Measurements from ENCODE around the gene UNC119B.

The UNC119B gene

DNA sequence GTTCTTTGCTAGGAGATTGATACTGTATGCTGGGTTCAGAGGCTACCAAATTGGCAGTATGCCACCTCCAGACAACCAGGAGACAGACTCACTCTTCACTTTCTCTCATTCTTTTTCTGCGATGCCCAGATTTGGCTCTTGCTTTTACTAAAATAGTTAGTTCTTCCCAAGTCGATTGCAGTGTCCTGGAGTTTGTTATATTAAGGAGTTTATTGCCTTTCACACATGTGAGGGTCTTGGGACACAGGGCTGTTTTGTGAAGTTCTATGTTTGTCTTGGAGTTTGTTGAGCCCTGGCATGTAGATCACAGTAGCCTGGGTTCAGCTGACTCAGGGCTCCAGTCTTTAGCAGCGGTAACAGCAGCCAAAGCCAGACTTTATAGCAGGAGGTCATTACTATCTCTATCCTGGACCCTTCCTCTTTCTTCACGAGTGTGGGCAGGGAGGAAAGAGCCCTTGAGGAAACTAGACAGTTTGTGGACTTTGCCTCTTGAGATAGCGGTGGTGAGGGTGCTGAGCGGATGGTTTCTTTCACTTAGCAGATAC, 21.7 kb upstream of the UNC119B start:
- no peak for DNase-seq (ENCODE audit: low spot score)

DNA sequence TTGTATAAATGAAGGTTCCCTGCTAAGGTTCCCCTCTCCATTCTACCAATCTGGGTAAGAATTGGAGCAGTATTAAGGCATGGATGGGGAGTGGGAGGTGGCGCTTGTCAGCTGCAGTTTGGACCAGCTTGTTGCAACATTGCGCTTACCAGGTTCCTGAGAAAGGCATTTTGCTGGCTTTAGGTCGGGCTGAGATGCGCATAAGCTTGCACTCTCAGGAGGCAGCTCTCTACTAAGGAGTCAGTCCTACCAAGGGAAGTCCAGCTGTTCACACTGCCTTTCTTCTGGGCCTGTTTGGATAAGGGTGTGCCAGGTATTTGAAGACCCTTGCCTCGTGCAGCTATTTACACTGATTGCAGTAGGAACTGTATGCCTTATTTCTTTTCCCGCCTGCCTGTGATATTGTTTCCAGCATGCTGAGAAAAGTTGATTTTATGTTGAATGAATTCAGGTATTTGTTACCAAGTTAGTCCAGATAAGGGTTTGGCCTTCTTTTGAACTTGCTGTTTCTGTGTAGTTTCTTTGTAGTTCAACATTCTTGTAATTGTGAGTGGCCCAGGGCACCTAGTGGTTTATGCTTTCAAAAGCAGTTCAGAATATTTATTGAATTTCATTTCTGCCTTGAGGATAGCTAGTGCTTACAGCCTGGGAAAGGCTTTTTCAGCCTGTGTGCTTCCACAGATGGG, 20.7 kb upstream of the UNC119B start:
- no peak for DNase-seq (ENCODE audit: low spot score)

DNA sequence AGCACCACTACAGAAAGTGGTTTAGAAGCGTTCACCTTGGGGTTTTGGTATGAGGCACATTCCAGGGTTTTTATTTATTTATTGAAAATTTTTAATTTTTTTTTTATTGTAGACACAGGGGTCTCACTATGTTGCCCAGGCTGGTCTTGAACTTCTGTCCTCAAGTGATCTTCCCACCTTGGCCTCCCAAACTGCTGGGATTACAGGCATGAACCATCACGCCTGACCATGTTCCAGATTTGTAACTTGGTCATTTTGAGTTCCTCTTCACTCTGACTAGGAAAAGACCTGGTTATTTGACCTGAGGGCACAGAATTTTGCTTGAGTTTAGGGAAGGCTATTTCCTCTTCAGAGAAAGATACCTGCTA, 20.2 kb upstream of the UNC119B start:
- no peak for DNase-seq (ENCODE audit: low spot score)

DNA sequence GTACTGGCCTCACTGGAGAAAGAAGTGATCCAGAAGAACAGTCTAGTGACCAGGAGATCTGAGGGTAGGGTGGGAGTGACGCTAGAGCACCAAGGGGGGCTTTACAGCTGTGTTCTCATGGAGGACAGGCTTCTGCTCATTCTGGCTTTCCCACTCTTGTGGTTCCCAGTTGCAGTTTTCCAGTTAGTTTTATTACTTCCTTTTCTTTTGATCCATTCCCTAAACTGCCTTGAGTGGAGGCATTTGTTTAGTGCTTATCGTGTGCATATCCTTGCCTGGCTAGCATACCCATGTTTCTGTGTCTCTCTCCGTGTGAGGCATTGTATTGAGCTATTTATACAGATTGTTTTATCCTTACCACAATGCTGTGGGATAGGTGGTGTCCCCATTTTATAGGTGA, 19.3 kb upstream of the UNC119B start:
- no peak for DNase-seq (ENCODE audit: low spot score)

DNA sequence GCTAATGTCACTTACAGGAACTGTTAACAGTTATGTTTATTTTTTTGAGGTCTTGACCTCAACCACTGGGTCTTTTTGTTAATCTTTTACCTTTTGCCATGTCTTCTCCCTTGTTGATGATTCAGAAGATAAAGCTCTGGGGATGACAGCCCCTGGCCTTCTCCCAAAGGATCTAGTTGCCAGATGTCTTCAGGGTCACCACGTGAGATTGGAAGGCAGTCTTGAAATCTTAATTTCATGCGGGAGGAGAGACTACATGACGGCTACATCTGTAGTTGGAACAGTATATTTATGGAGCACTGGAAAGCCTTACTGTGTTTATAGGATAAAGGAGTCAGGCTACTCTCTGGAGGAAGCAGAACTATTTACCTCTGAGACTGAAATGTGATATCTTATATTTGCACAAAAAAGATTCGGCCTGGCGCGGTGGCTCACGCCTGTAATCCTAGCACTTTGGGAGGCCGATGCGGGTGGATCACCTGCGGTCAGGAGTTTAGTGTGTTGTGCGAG, 17.7 kb upstream of the UNC119B start:
- DNase-seq (ENCODE audit: low spot score): no peak

DNA sequence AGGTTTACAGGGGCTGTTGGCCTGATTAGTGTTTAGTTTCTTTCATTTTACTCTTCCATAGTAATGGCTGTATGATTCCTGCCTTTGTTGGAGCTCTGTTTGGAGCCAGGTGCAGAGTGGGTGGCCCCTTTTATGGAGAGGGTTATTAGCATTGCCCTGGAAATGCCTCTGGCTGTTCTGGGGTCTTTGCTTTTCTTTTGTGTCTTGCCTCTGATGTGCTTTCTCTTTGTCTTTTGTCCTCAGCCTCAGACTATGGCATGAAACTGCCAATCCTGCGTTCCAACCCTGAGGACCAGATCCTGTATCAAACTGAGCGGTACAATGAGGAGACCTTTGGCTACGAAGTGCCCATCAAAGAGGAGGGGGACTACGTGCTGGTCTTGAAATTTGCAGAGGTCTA, 16.4 kb upstream of the UNC119B start:
- no peak for DNase-seq (ENCODE audit: low spot score)

DNA sequence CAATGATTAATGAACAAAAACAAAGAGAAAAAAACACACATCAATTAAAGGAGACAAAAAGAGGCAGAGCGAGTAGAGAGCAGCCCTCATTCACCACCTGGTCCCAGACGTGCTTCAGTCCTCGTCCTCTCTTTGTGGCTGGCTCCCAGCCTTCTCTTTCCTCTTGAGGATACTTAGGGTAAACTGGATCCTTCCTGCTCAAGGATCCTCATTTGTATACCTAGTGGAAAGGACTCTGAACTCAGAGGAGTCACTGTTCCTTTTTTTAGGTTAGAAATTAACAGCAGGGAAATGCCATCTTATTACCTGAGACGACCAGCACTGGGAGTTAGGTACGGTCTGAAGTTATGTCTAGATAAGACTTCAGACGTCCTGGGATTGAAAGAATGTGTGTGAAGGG, 13.6 kb upstream of the UNC119B start:
- no peak for DNase-seq (ENCODE audit: low spot score)

DNA sequence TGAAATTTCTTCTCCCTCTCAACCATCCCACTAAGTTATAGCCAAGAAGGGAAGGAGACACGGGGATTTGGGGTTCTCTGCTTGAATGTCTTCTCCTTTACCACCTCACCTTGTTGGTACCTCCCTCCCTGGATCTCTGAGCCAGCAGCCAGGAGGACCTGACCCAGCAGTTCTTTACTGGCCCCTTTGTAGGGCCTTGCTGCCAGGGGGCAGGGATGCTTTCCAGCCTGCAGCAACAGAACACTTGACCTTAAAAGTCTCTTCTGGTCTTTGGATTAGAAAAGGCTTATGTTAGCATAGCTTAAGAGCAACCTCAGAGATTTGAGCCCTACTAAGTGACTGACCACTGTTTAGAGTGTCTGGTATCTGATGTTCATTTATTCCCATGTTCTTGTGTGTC, 12.9 kb upstream of the UNC119B start:
- no peak for DNase-seq (ENCODE audit: low spot score)

DNA sequence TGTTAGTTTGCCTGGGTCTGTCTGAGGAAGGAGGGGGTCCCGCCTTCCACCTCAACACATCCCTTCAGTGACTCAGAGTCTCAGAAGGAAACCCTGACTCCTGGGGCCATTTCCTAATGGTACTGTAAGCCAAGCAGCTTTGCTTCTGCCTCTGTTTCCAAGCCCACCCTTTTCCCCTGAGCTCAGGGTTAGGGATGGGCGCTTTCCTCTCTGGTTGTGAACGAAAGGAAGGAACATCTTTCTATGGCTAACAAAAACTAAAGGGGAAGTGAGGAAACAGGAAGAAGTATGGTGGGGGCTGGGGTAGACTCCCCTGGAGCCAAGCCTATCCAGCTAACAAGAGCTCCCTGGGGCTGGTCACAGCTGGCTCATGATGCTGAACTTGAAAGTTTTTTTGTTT, 11.6 kb upstream of the UNC119B start:
- no peak for DNase-seq (ENCODE audit: low spot score)

DNA sequence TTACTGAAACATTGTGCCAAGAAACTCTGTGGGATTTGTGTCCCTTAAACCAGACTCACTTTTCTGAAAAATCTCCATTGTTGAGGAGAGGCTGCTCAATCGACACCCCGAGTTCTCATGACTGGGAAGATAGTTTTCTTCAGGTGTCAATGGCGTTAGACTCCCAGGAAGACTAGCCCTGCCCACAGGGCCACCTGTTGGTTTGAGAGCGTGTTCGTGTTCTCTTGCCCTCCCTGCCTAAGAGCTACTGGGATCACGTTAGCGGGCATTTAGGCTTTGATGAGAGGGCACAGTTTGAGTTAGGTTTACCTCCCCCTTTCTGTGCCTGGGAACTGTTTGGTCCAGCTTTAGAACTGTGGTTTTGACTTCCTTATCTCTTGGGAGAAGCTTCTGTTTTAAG, 10.7 kb upstream of the UNC119B start:
- DNase-seq (ENCODE audit: low spot score): no peak

DNA sequence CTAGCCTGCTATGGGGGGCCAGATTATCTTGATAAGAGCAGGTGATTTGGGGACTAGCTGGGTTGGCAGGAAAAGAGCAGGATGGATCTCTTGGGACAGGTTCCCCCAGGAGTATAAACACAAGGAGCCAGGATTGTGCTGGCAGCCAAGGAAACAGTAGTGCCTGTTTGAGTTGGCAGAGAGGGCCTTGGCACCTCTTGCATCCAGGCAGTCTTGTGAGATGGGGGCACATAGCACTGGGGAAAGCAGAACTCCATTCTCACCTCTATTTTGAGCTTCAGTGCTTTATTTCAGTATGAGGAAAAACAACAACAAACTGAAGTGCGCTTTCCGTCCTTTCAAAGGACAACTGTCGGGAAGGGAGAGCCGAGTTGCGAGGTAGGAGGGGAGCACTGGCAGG, 9.4 kb upstream of the UNC119B start:
- no peak for DNase-seq (ENCODE audit: low spot score)

DNA sequence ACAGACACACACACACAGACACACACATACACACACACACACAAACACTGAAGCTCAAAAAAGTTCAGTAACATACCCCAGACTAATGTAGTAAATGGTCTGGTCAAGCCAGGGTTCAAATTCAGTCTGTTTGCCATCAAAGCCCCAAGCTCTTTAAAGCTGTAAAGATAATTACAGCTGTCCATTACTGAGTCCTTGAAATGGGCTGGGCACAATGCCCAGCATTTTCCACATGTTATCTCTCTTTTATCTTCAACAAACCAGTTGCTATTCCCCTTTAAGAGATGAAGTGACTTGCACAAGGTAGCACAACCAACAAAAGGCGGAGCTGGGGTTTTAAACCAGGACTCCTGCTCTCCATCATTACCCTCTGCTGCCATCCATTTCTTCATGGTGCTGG, 7.6 kb upstream of the UNC119B start:
- DNase-seq (ENCODE audit: low spot score): no peak

DNA sequence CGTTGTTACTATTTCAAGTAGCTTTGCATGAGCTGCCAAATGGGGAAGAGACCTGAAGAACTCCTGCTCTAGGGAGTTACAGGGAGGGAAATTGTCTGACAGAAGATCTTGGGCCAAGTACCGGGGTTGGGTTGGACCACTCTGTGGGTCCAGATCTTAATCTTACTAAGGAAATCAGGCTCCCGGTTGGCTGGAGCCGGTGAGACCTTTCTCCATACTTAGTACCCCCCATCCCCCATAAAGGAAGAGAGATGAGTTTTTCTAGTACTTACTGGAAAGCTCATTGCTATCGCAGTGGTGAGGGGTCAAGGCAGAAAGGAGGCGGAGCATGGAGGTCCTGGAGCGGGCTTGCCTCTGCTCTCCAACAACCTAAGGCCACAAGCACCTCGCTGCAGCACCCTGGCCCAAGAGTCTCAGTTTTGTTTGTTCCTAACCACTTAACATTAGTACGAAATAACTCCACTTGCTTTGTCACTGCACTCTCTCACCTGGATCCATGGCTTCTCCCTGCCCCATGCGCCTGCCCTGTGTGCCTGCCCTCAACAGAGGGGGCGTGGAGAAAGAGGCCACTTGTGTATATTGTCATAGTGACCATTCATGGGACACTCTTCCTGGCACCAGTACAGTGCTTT, 6.8 kb upstream of the UNC119B start:
- no peak for DNase-seq (ENCODE audit: low spot score)

DNA sequence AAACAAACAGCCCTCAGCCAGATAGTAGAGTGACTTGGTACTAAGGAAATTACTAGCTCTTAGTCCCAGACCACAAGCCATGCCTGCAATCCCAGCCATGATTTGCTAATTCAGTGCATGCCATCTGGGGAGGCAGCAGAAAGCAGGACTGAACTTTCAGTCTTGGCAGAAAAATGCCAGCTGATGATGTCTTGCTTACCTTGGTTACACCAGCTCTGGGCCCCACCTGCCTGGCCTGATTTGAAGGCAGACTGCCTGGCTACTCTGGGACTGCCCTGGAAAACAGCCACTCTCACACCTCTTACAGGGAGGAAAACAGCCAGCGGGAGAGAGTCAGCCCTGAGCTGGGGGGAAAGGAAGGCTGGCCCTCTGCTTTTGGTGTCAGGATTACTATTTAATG, 4.6 kb upstream of the UNC119B start:
- peak; percentile 85 for DNase-seq (ENCODE audit: low spot score)

DNA sequence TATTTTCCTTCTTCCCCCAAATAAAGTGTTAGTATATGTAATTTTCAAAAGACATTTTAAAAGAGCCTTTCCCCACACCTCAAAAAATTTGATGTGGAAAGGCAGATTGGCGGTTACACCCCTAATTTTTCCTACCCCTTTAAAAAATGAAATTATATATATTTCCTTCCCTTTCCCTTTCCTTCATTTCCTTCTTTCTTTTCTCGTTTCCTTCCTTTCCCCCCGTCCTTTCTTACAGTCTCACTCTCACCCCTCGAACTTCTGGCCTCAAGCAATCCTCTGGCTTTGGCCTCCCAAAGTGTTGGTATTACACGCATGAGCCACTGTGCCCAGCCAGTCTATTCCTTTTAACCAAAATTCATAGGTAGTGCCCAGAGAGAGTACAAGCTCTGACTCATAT, 4.2 kb upstream of the UNC119B start:
- no peak for DNase-seq (ENCODE audit: low spot score)

DNA sequence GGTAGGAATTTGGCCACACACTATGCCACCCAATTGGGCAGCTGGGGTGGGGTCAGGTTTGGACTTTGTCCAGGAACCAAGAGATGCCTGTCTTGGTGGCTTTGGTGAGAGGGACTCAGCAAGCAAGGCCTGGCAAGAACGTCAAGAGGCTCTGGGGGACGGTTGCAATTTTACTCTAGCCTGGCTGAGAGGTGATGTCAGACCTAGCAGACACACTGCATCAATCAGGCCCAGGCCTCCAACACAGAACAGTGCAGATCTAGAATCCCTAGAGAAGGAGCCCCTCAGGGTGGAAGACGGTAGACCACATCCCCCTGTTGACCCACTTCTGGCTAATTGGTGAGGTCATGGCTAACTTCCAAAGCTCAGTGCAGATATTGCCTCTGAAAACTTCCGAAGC, 1.6 kb upstream of the UNC119B start:
- no peak for DNase-seq (ENCODE audit: low spot score)

DNA sequence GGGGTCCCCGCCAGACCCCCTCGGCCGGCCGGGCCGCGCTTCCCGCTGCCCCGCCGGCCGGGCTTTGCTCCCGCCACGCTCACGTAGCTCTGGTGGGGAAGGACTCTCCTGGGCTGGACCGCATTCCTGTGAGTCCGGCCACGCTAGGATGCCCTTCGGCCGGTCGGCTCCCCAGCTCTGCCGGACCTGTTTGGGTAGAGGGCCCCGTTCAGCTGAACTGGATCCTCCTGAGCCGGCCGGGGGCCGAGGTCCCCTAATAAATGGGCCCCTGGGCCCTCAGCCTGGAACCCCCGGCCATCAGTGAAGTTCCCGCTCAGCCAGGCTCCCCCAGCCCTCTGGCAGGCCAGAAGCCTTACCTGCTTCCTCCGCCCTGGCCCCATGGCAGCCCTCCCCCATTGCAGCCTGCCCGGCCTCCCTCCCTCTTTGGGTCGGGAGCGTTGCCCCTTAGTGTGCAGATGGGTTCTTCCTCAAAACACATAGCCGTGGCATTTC, 593 bp downstream of the UNC119B start:
- DNase-seq (ENCODE audit: low spot score): peak; percentile 38

DNA sequence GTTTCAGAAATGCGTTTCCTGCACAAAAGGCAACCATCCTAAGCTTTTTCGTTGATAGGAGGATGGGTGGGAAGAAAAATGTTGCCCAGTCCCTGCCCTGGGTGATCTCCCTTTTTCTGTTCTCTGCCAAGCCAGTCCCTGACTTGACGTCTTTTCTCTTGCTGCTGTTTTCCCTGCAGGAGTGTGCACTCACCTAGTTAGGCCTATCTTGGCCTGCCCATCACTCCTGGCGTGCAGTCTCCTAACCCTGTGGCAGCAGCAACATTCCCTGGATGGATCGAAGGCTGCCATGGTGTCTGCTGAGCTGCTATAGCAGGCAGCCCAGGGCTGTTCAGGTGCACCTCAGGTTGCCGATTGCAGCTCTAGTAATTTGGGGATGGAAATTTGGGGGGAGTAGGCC, 1.2 kb downstream of the UNC119B start:
- DNase-seq (ENCODE audit: low spot score): peak; percentile 35

DNA sequence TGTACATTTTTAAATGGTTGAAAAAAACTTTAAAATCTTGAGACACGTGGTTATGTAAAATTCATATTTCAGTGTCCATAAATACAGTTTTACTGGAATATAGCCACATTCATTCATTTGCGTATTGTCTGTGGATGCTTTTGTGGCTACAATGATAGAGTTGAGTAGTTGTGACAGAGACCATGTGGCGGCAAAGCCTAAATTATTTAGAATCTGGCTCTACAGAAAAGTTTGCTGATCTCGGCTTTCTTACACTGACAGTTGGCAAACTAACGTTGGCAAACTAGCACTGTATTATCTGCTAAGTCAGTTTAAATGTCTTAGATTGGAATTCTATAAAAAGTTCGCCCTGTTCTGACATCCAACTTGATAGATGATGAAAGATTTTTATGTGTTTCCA, 2.4 kb downstream of the UNC119B start:
- DNase-seq (ENCODE audit: low spot score): no peak

DNA sequence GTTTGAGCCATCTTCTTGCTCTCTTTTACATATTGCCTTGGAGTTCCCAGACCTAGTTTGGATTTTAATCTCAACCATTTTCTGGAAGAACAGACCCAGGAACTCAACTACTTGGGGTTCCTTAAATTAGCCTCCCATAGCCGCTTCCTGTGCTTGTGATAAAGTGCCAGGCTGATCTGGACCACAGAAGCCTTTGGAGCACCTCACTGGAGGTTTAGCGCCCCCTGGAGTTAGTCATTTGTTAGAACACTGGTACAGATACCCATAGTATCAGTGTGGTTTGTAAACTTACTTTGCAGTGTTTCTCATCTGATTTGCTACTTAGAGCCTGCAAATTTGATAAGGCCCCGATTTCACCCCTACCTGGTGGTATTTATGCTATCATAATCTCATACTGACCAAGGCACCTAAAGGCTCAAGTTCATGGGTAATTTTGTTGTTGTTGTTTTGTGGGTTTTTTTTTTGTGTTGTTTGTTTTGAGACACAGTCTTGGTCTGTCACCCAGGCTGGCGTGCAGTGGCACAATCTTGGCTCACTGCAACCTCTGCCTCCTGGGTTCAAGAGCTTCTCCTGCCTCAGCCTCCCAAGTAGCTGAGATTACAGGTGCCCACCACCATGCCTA, 3.7 kb downstream of the UNC119B start:
- DNase-seq (ENCODE audit: low spot score): peak; percentile 91

DNA sequence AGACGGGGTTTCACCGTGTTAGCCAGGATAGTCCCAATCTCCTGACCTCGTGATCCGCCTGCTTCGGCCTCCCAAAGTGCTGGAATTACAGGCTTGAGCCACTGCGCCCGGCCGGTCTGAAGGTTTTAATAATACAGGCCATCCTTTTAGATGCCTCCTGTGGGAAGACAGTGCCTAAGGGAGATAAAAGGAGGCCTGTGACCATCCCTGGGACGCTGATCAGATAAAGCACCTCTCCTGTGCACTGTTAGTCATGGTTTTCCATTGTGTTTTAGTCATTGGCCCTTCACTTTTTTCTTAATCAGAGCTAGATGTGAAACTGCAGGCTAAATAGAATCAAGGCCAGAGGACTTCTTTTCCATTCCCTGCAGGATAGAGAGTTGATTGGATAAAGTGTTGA, 7.8 kb downstream of the UNC119B start:
- DNase-seq (ENCODE audit: low spot score): no peak

DNA sequence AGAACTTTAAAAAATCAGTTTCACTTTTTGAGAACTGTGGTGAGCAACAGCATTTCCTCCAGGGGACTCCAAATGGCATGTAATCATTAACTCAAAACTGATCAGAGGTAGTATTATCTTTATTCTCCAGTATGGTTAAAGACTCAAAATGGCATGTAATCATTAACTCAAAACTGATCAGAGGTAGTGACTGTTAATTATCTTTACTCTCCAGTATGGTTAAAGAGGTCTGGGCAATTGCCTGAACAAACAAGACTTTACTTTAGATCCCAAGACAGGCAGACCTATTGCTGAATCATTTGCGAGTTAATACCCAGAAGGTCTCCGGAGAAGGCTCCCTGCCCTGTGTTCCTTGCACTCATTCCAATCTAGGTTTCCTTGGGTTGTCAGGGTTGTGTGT, 8.8 kb downstream of the UNC119B start:
- no peak for DNase-seq (ENCODE audit: low spot score)
